Lung (tissue), 12 donors: Measurements from ENCODE around the gene TMEM44. TPM values are rescaled to one million over a fixed set of nuclear protein-coding genes. Genes with fewer than 3 reads are reported as not detected.

Experiments used
- ATAC-seq: fragments of 200-7000 bp; cut with Tn5 transposase; one replicate; pipeline ENCODE4 v1.9.1; 2020; ENCODE audit warnings: moderate number of reproducible peaks; ENCODE audit not compliant: insufficient read depth, low FRiP score
- DNase-seq, 3 donors: peaks; one replicate each; pipeline ENCODE4 v3.0.0-alpha.2; 2013 to 2017
- H3K27ac ChIP-seq, 2 donors: one replicate each; pipeline ENCODE4 v1.5.1; 2013; ENCODE audit warnings: mild to moderate bottlenecking in 2 of 2, moderate library complexity in 2 of 2, control low read depth in 1 of 2, inconsistent platforms in 1 of 2, low read depth in 1 of 2, low read length in 1 of 2
- H3K27me3 ChIP-seq, 3 donors: one replicate each; pipeline ENCODE4 v1.5.1; 2013; ENCODE audit warnings: low read length in 2 of 3; ENCODE audit not compliant: control insufficient read depth in 3 of 3, insufficient read depth in 3 of 3
- H3K36me3 ChIP-seq, 4 donors: one replicate each; pipeline ENCODE4 v1.5.1; 2013; ENCODE audit warnings: low read length in 4 of 4, mild to moderate bottlenecking in 1 of 4, moderate library complexity in 1 of 4; ENCODE audit not compliant: control insufficient read depth in 4 of 4, insufficient read depth in 4 of 4
- H3K4me1 ChIP-seq, 5 donors: one replicate each; pipeline ENCODE4 v1.5.1; 2013; ENCODE audit warnings: low read length in 5 of 5, mild to moderate bottlenecking in 2 of 5, moderate library complexity in 1 of 5; ENCODE audit not compliant: control insufficient read depth in 5 of 5, insufficient read depth in 5 of 5
- H3K4me3 ChIP-seq: one replicate; pipeline ENCODE4 v1.5.1; 2013; ENCODE audit warnings: mild to moderate bottlenecking, control low read depth, moderate library complexity
- H3K9ac ChIP-seq, 2 donors: one replicate each; pipeline ENCODE4 v1.5.1; 2013; ENCODE audit warnings: low read length in 2 of 2, control low read depth in 1 of 2; ENCODE audit not compliant: insufficient read depth in 1 of 2
- H3K9me3 ChIP-seq, 4 donors: one replicate each; pipeline ENCODE4 v1.5.1; 2013; ENCODE audit warnings: low read length in 3 of 4, mild to moderate bottlenecking in 1 of 4, moderate library complexity in 1 of 4; ENCODE audit not compliant: control insufficient read depth in 4 of 4, insufficient read depth in 3 of 4
- CTCF ChIP-seq: IDR thresholded peaks from 2 replicates; pipeline ENCODE4 v1.5.1; 2012; ENCODE audit warnings: mild to moderate bottlenecking; ENCODE audit errors: control extremely low read depth, extremely low read depth
- WGBS, 2 donors: extraction: QIAGEN DNeasy Blood & Tissue Kit; methylation state at CpG; one replicate each; pipeline ENCODE4 v1.1.7; 2013; 5-methylcytosine and 5-hydroxymethylcytosine counted together
- polyA plus RNA-seq, 2 donors: library from polyadenylated mRNA; stranded (reverse); fragments of 200-250 nt; gene quantifications; one replicate each; pipeline ENCODE4 v1.2.1, GENCODE V29; 2013
- total RNA-seq, 2 donors: library from RNA; depleted of rRNA in 1 of 2; stranded (reverse); fragments of >200 nt in 1 of 2; gene quantifications; one replicate each; pipeline ENCODE4 v1.2.1, GENCODE V29; 2014 to 2021
- donor health status: control.
- donor health status: control.
- donor health status: Bipolar disorder and iron deficiency.
- donor health status: healthy.
- donor health status: DM: yes; HTN: yes; CAD: no.

The TMEM44 gene
- total and polyA plus RNA-seq, 4 donors = 10.4 to 23.5 (median 17.1) TPM

GRCh38 chr3:194565597-194566190 is 67.5 kb downstream of the TMEM44 start:
- Histone ChIP-seq H3K9me3 (no peaks in the 10 kb centered on the region), H3K9ac (no peak overlapping the region), H3K4me1 (no peaks in the 10 kb centered on the region), H3K4me3 (no peak overlapping the region), H3K27ac (no peak overlapping the region), H3K27me3 (no peaks in the 10 kb centered on the region), H3K36me3 (no peaks in the 10 kb centered on the region)
- no peak for TF ChIP-seq CTCF
- no peak for DNase-seq
- 78 to 89% methylated on average over 9 of the region's 9 CpGs for WGBS, 2 donors
- ATAC-seq = no peak

GRCh38 chr3:194562986-194563385 is 70.2 kb downstream of the TMEM44 start:
- Histone ChIP-seq H3K27ac (no peak overlapping the region), H3K4me1 (no peaks in the 10 kb centered on the region), H3K27me3 (no peaks in the 10 kb centered on the region), H3K9me3 (no peaks in the 10 kb centered on the region), H3K36me3 (no peaks in the 10 kb centered on the region), H3K9ac (no peak overlapping the region), H3K4me3 (no peak overlapping the region)
- no peak for TF ChIP-seq CTCF
- no peak for ATAC-seq
- no peak for DNase-seq
- 85 to 91% methylated on average over 2 of the region's 2 CpGs for WGBS, 2 donors

GRCh38 chr3:194561306-194561974 is 71.8 kb downstream of the TMEM44 start:
- Histone ChIP-seq H3K9ac (no peak overlapping the region), H3K4me1 (peaks cover 0 to 4% (median 0%) of the 10 kb centered on the region in 5 donors), H3K36me3 (no peaks in the 10 kb centered on the region), H3K27me3 (no peaks in the 10 kb centered on the region), H3K27ac (no peak overlapping the region), H3K9me3 (no peaks in the 10 kb centered on the region), H3K4me3 (no peak overlapping the region)
- ATAC-seq (no peak), DNase-seq (no peak)
- no peak for TF ChIP-seq CTCF
- 58 to 64% methylated on average over 7 of the region's 7 CpGs for WGBS, 2 donors
